Measurements from ENCODE around the gene HNRNPR. TPM values are rescaled to one million over a fixed set of nuclear protein-coding genes. Genes with fewer than 3 reads are reported as not detected.
"Not testable (repeated sequence)": the region's sequence is repeated elsewhere in the genome, so short reads cannot be mapped to it uniquely, and the experiment has no call there.

Gene HNRNPR
- 159 TPM for total RNA-seq

DNA sequence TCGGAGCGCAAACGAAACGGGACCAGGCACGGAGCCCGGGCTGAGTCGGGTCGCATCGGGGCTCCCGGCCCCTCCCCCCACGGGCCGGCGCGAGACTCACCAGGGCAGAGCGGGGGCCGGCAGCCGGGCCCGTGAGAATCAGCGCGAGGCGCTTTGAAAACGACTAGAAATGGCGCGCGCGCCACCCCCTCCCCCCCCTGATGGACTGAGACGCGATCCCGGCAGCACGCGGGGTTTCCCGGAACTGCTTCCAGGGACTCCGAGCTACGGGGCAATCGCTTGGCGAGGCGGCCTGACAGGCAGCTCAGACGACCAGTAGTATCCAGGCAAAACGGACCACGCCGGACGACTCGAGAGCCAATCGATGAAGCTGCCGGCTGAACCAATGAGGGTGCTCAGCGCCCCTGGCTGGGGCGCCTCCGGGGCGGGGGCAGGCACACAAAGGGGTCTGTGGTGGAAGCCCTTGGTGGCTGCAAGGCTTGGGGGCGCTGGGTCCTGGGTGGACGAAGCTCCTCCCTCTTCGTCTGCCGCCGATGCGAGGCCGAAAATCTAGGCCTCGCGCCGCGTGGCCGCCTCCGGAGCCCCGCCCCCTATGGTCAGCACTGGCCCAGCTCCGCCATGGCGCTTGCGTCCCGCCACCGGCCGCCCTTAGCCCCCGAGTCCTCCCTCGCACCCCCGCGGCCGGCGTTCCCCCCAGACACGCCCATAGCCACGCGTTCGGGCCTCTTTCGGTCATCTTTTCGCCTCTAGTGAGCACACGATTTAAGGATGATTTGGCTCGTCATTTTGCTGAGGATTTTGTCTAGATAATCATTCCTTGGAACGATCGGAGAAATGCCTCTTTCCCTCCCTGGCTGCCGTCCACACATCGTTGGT is at the start of gene HNRNPR:
TSS of gene HNRNPR (minus strand) at position 174 of the 876 bp plus-strand sequence. CDS start 3,276 bp downstream, outside the sequence.
- DNase-seq (ENCODE audit: low spot score in 2 of 2) (peak; percentile 97 to 98), FAIRE-seq (peak; percentile 28)

DNA sequence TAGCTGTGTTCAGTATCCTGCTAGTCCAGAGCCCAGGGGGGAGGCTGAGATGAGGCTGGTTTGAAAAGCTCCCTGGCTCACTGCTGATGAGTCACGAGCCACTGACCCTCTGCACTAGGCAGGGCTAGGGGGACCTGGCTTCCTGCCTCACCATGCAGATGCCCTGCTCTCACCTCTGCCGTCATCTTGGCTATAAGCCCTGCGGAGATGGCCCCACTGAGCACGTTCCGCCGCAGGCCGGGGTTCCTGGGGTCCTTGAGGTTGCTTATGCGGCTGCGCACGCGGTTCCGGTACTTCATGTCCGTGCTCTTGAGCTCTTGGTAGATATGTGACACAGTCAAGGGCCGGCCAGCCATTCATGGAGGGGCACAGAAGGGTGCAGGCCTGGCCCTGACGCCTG is 49.6 kb upstream of the HNRNPR start:
- DNase-seq (ENCODE audit: low spot score in 2 of 2) (no peak), FAIRE-seq (no peak)

- FAIRE-seq = peak; percentile 31
- no peak for DNase-seq (ENCODE audit: low spot score in 2 of 2)
Measured at GRCh38 chr1:23392125-23392855, 48.2 kb upstream of the HNRNPR start.

- no peak for DNase-seq (ENCODE audit: low spot score in 2 of 2)
- no peak for FAIRE-seq
Measured at GRCh38 chr1:23389837-23390321, 45.8 kb upstream of the HNRNPR start.

DNA sequence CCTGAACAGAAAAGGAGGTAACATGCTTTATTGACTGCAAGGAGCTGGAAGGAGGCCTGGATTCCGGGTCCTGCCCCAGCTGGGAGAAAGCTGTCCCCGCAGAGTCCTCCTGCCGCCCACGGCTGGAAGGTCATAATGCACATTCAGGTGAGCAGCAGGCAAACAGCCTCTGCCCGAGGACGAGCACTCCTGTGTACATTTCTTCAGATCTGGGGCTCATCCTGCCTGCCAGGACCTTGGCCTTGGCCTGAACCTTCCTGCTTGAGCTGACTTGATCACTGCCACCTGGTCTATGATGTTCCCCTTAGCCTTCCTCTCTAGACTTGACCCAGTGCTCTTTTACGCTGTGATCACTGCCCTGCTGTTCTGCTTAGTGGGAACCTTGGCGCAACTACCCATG is 43.4 kb upstream of the HNRNPR start:
- FAIRE-seq = no peak
- no peak for DNase-seq (ENCODE audit: low spot score in 2 of 2)

DNA sequence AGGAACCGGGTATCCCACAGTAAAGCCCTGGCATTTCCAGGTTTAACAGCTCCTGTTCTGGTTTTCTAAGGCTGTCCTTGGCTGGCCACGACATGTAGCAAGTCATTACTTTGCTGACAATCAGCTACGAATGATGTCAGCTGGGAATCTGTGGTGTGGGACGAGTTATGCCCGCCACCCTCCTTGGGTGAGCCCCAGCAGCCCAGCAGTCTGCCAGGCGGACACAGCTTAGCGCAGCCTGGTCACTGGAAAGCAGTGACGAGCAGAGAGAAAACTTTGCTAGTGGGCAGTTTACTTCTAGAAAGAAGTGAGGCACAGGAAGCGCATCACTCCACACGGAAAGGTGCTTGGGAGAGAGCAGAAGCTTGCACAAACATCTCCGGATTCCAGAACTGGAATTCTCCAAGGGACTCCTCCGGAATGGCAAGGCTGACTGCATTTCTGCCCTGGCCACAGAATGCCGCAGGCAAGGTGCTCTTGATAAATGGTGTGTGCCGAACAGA is 41.1 kb upstream of the HNRNPR start:
- DNase-seq (ENCODE audit: low spot score in 2 of 2) (no peak), FAIRE-seq (no peak)

GRCh38 chr1:23384312-23385058 is 40.4 kb upstream of the HNRNPR start:
- no peak for FAIRE-seq
- DNase-seq (ENCODE audit: low spot score in 2 of 2) = no peak

DNA sequence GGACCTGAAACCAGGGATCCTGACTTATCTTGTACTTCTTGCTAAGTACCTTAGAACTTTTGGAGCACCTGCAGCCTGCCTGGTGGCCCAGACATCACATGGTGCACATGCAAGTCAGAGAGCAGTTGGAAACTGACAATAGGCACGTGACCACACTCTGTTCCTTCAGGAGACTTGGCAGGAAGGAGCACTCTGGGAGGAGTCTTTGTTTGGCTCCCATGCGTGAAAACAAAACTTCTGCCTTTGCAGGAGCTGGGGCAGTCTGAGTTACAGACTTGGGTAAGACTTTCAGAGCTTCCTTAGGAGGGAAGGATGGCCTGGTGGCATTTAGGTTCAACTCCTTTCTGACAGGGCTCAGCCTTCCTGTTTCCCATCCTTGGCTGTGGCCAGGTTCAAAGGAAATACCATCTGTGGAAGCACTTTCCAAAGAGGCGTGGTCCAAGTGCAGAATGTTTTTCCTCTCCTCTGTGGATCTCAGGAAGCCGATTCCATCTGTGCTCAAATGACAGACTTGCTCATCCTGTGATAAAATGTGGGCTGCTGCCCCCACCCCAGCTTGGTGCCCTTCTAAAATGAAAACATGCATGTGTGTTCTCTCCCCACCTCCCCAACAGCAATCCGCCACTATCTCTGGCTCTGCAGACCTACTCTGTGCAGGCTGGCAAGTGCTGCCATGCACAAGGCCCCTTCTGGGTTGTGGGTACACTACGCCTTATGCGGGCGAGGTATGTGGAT is 39.7 kb upstream of the HNRNPR start:
- no peak for FAIRE-seq

DNA sequence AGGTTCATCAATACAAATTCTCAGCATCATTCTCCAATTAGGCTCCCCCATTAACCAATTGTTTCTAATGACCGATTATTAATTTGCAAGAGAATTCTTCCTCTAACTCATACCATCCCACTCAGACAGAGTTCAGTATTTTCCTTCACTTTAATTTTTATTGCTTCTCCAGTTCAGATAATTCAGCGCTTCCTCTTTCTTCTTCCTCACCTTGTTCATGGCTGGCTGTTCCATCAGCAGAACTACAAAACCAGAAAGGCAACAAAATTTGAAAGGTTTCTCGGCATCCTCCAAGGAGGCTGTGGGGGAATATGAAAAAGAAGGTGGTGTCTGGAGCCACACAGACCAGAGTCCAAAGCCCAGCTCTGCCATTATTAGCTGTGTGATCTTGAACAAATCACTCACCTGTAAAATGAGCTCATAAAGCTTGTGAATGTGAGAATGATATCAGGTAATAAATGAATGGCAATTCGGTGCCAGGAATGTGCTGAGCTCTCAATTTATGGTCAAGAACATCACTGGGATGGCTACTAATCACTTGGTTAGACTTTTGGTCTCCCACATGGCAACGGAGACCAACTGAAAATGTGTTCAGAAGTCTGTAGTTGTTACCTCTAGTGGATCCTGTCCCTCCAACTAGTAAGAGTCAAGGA is 37.3 kb upstream of the HNRNPR start:
- DNase-seq (ENCODE audit: low spot score in 2 of 2) (no peak), FAIRE-seq (no peak)

More for the DNA sequence above, 39.7 kb upstream of the HNRNPR start:
- DNase-seq (ENCODE audit: low spot score in 2 of 2) = no peak

GRCh38 chr1:23380719-23381118 is 36.6 kb upstream of the HNRNPR start:
- no peak for FAIRE-seq

GRCh38 chr1:23380236-23380635 is 36.2 kb upstream of the HNRNPR start:
- not testable (repeated sequence) for FAIRE-seq; DNase-seq (ENCODE audit: low spot score in 2 of 2)

More at GRCh38 chr1:23380719-23381118, 36.6 kb upstream of the HNRNPR start:
- DNase-seq (ENCODE audit: low spot score in 2 of 2) = no peak

DNA sequence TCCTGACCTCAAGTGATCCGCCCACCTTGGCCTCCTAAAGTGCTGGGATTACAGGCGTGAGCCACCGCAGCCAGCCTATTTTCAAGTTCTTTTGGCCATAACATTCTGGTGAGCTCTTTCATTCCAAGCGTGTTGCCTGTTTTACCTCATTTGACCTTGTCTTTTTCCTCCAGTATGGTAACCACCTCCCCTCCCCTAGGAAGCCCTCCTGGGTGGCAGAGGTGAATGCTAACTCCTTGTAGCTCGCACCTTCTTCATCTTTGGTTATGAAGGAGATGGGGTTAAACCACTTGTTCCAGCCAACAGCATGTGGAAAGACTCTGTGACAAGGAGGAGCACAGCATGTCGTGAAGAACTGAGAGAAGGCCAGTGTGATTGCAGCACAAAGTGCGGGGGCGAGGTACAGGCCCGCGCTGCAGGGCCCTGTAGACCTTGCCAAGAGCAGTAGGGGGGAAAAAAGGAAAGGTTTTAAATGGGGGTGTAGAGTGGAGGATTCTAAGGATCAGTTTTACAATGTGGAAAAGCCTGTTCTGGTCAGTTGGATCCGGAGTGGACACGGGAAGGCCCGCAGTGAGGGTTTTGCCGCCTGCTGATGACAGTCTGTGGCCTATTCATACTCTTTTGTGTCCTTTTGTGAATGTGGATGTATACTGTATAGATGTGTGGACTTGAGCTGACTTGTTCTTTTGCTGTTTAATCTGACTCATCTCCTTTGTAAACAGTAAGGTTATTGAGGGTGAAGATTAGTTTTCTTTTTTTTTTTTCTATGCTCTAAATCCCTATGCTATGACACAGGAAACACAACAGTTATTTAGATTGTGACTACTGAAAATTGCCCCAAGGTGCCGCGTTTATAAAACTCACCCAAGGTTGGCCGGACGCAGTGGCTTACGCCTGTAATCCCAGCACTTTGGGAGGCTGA is 33.1 kb upstream of the HNRNPR start:
- DNase-seq (ENCODE audit: low spot score in 2 of 2) = no peak
- no peak for FAIRE-seq

DNA sequence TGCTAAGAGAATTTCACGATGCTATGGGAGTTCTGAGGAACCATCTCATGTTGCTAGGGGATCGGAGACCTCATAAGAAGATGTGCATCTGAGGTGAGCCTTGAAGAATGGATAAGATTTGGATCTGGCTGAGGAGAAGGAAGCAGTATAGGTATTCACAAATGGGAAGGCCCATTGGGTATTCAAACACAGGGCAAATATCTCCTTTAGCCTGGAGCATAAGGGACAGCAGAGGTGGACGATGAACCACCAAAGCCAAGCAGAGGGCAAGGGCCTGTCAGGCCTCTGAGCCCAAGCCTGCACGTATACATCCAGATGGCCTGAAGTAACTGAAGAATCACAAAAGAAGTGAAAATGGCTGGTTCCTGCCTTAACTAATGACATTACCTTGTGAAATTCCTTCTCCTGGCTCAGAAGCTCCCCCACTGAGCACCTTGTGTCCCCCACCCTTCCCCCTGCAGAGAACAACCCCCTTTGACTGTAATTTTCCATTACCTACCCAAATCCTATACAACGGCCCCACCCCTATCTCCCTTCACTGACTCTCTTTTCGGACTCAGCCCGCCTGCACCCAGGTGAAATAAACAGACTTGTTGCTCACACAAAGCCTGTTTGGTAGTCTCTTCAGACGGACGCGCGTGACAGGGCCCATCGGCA is 30.1 kb upstream of the HNRNPR start:
- DNase-seq (ENCODE audit: low spot score in 2 of 2); FAIRE-seq: not testable (repeated sequence)

DNA sequence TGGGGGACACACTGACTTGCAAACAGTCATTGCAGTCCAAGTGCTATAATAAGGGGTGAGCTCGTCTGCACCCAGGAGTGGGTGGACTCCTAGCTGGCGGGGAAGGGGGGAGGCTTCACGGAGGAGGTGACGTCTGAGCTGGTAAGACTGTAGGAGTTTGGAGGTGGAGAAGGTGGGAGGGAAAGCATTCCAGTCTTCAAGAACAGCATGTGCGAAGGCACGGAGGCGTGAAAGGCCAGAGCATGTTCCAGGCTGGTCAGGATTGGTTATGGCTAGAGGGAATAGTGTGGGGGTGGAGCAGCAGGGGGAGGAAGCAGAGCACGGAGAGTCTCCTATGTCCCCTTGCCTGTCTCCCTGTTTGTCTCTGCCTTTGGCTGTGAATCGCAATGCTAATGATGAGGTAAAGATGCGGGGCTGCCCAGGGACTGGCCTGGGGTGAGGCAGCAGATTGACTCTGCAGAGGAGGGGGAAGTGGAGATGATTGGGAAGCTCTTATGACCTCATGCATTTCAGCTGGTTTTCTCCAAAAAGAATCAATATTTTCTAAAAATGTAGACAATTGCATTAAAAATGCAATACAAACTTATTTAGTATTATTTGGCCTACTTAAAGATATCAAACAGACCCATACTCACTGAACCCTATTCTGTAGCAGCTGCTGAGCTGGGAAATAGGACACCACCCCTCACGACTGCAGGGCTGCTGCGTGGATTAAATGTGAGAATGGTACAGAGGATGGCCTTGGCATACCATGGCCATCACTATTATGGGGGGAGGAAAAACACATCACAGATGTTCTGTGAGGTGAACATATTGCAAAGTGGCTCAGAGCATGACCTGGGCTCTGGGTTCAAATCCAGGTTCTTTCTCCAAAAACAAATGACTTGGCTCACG is 28.1 kb upstream of the HNRNPR start:
- no peak for DNase-seq (ENCODE audit: low spot score in 2 of 2)
- FAIRE-seq = no peak

DNA sequence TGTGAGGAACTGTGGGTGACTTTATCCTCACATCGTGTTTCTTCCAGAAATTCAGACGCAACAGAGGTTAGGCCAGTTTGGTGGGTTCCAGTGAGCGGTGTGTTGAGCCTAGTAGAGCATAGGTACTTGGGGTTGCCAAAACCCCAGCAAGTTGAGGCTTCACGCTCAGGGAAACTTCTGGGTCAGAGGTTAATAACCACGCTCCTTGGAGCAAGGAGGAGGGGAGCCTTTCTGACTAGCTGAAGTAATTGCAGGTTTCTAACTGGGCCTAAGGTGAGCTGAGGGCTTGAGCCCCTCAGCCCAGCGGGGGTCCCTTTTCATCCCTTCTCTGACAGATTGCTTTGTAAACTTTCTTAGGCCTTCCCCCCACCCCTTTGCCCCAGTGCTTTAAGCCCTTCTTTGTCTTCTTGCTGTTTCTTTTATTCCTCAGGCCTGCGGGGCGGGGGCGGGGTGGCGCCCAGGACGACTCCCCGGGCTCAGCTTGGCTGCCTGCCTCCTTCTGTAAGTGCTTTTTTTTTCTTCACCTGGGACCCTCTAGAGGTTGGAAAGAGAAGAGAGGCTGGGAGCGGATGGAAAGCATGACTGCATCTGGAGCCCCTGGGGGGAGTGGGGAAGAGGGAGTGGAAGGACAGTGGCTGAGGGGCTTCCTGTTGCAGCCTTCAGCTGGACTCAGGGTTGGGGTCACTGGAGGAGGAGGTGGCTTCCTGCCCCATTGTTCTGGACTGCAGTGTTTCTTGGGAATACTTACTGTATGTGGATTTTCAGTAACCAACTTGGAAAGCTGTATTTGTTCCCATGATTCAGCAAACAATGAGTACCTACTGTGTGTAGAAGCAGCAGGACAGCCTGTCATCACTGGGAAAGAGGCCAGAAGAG is 26.9 kb upstream of the HNRNPR start:
- FAIRE-seq (no peak), DNase-seq (ENCODE audit: low spot score in 2 of 2) (no peak)

DNA sequence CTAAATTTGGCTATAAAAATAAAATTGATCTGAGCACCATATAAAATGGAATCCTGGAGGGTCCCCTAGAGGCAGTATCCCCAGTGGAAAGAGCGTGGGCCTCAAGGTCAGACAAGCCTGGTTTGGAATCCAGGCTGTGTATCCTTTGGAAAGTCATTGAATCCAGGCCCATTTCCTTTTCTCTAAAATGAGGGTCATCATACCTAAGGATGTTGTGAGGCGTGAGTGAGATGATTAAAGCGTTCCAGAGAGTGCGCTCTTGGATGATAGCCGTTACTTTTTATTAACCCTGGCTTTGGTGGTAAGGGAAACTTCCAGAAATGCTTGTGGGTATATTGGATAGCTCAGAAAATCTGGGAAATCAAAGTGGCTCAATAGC is 26.2 kb upstream of the HNRNPR start:
- FAIRE-seq = no peak
- DNase-seq (ENCODE audit: low spot score in 2 of 2) = no peak

Measured in frontal cortex (tissue), 4 donors.